HK-2 (cell line): ENCODE results near the gene HSDL2.
"Not testable (repeated sequence)": the region's sequence is repeated elsewhere in the genome, so short reads cannot be mapped to it uniquely, and the experiment has no call there.

Source experiments
- DNase-seq: peaks from one replicate; pipeline ENCODE4 v3.0.0-alpha.2; 2018; ENCODE audit not compliant: unreplicated experiment

The HSDL2 gene

DNA sequence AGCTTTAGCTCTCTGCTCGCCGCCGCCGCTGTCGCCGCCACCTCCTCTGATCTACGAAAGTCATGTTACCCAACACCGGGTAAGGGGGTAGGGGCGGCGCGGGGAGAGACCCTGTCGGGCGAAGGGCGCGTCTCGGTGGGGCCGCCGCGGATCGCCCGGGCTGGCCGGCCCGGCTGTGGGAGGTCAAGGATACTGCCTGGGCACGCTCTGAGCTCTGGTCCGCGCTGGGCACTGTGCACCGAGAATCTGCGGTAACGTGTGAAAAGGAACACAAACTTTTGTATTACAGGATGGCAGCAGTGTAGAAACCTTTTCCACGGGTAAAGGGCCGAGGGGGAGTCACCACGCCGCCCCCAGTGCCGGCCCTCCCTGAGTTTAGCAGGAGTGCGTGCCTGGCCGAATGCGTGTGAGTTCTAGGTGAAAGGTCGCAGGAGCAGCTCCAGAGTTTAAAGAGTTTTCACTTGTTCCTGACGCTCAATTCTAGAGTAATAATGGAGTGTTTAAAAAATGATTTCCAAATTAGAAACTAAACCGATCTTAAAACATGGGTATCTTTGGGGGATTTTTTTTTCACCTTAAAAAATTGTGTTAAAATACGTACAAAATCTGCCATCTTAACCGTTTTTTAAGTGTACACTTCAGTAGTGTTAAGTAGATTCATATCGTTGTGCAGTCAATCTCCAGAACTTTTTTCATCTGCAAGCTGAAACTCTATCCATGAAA, at the start of gene HSDL2:
Gene HSDL2, plus strand, starts transcription at position 7 of the 723 bp plus-strand sequence. Its CDS starts 56 bp downstream, at position 63.
- no peak for DNase-seq

DNA sequence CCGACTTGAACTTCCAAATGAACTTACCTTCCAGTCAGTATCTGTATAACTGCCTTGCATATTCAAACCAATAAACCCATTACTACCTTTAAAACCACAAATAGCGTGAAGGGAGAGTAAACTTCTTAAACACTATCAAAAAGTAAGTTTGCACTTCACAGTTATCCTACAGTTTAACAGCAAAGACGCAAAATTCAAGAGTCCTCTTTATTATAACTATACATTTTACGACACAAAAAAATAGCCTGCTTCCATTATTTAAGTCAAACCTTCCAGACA, 48.3 kb upstream of the HSDL2 start:
- DNase-seq = no peak

DNA sequence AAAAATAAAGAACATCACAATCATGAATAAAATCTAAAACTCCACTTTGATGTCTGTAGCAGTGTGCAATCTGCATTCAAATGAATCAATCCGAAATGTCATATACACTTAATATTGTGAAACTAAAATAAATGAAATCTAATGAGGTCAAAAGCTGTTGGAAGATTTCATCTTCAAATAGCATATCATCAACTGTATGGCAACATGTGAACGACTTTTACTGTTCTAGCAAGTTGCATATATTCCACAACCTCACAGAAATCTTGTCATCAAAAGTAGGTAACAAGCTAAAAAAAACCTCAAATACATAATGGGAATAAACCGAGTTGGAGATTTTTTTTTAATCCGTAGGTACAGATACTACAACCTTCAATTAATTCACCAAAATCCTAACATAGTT, 47.7 kb upstream of the HSDL2 start:
- no peak for DNase-seq

DNA sequence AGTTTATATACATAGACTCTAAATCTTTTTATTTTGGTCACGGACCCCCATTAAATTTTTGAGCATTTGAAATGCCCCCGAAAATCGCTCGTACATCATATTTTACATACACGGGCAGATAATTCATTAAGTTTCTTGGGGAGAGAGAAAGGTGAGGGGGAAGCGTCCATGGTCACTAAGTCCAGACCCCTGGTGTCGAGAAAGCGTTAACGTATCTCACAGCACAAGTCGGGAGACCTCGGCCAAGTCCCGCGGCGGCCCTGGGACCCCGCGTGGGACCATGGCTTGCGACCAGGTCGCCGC, 47.3 kb upstream of the HSDL2 start:
- DNase-seq = no peak

DNA sequence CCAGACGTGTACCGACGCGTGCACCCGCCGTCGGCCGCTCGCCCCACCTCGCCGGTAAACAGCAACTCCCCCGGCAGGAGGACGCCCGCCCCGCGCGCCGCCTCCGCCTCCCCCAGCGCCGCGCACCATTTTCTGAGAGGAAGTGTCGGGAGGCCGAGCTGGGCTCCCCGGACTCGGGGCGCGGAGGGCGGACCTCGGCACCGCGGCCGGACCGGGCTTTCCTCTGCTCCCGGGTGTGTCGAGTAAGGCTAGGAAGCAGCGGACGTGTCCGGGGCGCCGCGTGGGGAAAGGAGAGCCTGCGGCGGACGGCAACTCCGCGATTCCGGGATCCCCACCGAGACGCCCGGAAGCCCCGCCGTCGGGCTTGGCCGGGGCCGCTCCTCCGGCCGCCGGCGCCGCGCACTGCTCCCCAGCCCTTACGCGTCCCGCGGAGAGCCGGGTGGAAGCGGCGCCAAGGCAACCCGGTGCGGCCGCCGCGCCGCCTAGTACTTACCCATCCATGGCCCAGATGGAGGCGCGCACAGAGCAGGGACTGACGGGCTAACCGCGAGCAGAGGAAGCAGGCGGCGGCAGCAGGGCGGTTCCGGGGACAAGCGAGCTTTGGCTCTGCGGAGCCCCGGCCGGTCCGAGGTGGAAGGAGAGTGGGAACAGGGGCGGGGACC, 46.8 kb upstream of the HSDL2 start, which contains the start of gene PTBP3:
Gene PTBP3, minus strand, starts transcription at position 643 of the 662 bp plus-strand sequence. CDS start 35,754 bp downstream, outside the sequence.
- DNase-seq = peak; percentile 81

DNA sequence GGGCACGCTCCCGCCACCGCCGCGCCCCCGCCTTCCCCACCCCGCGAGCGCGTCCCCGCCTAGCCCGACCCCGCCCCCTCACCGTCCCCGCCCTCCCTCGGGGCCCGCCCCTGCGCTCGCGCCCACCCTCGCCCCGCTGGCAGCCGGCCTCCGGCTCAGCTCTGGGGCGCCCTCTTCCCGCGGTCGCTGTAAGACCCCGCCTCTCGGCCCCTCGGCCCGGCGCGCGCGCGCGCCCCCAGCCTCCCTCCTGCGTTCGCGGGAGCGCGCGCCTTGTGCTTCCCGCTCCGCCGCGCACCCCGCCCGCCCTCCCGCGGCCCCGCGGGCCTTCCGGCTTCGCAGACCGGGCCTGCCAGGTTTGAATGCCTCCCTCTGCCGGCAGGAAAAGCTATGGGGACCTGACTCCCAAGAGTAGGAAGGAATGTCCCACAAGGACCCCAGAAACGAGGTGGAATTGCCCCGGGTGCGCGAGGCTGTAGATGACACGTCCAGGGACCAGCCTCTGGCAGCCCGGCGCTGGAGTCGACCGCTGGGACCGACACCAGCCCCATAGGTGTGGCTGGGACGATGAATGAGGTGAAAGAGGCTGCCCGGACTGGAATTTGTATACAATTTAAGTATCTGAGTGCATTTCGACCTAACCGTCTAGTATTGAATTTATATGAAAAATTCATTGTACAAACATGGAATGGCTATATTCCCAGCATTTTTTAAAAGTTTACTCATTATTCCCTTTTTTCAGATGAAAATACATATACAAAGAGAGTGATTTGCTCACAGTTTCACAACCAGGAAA, 46.1 kb upstream of the HSDL2 start:
- DNase-seq = peak; percentile 96

DNA sequence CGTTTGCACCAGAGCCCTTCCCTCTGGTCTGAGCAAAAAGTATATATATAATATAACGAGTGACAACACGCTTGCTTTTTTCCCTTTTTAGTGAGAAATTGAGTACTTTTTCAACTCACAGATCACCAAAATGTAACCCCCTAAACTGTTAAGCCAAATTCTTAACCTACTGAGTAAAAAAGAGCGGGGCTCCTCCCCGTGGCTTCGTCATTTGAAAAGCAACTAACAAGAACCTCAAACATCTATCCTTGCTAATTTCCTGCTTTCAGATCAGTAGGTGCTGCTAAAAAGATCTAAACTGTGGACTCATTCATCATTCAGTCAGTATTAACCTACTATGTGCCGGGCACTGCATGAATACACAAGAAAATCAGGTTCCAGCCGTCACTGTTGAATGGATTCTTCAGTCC, 45.5 kb upstream of the HSDL2 start:
- peak; percentile 18 for DNase-seq

DNA sequence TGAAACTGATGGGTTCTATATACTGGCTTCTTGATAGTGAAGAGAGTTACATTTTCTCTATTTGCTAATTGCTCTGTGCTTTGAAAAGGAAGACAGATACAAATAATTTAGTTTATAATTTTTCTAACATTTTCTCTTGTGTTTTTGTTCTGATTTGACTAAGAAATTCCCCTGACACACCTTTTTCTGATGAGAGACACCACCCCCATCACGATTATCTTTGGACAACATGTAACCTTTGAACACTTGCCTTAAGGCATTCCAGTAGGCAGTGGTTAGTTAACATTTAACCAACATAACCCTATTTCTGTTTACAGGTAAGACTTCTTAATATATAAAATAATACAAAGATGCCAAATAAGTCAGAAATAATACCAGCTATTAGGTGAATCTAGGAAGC, 42.4 kb upstream of the HSDL2 start:
- DNase-seq = no peak

DNA sequence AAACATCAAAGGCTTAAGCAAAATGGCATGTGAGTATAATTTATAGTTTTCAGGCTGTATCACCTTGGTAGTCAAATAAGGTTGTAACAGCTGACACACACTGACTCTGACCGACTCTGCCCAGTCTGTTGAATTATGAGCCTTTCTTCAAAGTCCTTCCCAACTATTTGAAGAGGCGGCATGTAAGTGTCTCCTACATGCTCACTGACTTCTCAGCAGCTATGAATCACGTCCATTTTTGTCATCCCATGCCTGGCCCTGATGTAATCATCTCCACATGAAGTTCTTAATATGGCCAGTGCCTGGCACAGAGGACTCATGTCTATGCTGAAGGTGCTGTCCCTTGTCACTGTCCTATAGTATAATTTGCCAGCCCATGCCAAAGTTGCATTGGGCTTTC, 41.3 kb upstream of the HSDL2 start:
- DNase-seq = peak; percentile 64

DNA sequence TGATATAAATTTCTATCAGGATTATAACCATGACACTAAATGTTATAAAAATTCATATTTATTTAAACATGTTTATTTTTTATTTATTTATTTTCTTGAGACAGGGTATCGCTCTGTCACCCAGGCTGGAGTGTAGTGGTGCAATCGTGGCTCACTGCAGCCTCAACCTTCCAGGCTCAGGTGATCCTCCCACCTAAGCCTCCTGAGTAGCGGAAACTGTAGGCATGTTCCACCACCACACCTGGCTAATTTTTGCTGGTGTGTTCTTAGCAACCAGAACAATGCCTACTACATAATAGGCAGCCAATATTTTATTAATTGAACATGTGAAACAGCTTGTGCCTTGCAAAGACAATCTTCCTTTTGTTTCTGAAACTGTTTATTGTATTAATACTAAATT, 40.0 kb upstream of the HSDL2 start:
- DNase-seq = no peak

DNA sequence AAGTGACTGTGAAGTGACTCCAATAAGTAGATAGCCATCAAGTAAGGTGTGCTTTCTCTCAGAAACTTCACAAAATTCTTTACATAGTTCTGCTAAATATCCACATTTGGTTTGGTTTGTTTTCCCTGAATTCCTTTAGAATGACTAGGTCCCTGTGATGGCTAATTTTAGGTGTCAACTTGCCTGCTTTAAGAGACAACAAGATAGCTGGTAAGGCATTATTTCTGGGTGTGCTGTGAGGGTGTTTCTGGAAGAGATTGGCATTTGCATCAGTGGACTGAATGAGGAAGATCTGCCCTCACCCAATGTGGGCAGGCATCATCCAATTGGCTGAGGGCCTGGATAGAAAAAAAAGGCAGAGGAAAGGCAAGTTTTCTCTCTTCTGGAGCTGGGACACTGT, 38.2 kb upstream of the HSDL2 start:
- peak; percentile 57 for DNase-seq

DNA sequence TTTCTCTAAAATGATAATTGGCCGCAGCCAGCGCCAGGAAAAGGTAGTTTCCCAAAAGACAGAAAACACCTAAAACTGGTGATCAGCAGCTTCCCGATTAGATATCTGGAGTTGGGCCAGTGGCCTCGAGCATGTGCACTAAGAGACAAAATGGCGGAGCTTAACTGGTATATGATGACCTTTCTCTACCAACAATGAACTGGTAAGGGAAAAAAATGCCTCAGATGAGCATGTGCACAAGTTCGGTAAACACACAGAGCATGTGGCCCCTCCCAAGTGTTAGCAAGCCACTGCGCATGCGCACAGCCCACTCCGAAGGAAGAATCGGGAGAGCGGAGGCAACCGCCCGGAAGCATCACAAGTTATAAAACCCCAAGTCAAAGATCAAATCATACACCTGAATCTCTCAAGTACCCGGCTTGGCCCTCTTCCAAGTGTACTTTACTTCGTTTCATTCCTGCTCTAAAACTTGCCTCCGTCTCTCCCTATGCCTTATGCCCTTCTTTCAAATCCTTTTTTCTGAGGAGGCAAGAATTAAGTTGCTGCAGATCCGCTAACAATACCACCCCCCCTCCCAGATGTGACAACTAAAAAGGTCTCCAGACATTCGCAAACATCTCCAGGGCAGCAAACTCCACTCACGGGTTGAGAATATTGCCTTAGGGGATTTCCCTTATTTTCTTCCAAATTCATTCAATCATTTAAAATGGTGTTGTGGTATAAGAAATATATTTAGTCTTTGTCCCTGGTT, 31.5 kb upstream of the HSDL2 start:
- no peak for DNase-seq

DNA sequence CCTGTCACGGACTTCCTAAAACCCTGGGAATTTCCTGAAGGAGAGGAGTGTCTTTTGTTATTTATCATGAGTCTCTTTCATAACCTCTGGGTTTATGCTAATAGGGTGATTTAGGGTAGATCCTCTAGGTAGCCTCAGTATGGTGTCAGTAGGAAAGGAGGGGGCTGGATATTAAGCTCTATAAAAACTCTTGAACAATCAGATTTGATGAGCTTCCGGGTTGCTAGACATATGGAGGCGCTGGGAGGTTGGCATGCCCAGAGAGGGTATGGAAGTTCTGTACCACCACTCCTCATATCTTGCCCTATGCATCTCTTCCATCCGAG, 30.9 kb upstream of the HSDL2 start:
- DNase-seq = no peak

DNA sequence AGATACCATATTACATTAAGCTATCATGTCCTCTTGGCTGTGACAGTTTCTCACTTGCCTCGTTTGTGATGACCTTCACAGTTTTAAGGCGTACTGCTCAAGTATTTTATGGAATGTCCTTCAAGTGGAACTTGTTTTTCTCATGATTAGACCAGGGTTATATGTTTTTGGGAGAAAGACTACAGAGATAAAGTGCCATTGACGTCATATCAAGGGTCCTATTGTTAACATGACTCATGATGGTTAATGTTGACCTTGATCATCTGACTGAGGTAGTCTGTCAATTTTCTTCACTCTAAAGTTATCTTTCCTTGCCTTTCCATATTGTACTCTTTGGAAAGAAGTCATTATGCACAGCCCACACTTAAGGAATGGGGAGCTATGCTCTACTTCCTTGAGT, 28.7 kb upstream of the HSDL2 start:
- no peak for DNase-seq

DNA sequence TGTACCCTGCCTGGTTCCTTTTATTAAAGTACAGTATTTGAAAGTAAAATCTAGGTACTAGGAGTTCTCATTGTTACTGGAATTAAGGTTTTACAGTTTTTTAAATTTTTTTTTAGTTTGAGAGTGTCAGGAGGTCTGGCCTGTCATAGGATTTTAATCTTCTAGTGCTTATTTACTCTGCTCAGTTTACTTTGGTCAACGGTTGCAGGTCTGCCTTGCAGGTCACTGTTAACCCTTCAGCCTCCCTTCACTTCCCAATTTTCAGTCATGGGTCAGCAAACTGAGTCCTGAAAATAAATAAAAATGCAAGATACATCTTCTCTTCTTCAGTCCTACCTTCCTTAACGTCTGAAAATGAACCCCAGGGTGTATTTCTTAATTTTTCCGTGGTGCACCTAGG, 27.7 kb upstream of the HSDL2 start:
- DNase-seq = no peak

DNA sequence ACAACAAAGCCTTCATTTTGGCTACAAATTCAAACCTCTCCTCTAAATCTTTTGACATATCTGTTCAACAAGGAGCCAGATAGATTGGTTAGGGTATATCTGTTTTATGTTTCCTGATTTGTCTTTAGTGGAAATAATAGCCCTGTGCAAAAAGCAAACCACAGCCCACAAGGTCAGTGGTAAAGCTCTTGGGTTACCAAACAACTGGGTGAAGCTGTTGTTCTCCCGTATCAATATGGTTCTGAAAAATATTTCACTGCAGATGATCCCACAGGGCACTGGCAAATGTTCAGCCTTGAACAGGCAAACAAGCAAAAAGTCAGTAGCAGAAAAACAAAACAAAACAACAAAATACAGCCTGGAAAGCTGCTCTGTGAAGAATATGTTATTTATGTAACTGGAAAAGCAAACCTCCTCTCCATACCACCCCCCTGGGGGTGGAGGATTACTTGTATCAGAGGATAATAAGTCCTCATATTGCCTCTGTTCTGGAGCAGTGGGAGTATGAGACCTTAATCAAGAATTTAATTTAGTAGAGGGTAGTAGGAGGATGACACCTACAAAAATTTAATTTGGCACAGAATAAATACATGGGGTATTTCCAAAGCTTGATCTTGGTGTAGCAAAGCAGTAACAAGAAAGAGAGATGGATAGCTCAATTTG, 25.7 kb upstream of the HSDL2 start:
- no peak for DNase-seq

DNA sequence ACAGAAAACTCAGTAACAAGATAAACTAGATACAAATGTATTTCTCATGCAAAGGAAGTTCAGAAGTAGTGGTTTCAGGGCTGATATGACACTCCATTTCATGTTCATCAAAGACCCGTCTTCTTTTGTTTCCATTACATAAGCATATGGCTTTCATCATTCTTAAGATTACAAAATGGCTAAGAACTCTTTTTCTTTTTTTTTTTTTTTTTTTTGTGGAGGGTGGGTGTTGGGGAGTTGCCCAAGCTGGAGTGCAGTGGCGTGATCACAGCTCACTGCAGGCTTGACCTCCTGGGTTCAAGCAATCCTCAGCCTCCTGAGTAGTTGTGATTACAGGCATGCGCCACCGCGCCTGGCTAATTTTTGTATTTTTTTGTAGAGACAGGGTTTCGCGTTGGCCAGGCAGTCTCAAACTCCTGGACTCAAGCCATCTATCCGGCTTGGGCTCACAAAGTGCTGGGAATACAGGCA, 24.4 kb upstream of the HSDL2 start:
- DNase-seq = no peak

DNA sequence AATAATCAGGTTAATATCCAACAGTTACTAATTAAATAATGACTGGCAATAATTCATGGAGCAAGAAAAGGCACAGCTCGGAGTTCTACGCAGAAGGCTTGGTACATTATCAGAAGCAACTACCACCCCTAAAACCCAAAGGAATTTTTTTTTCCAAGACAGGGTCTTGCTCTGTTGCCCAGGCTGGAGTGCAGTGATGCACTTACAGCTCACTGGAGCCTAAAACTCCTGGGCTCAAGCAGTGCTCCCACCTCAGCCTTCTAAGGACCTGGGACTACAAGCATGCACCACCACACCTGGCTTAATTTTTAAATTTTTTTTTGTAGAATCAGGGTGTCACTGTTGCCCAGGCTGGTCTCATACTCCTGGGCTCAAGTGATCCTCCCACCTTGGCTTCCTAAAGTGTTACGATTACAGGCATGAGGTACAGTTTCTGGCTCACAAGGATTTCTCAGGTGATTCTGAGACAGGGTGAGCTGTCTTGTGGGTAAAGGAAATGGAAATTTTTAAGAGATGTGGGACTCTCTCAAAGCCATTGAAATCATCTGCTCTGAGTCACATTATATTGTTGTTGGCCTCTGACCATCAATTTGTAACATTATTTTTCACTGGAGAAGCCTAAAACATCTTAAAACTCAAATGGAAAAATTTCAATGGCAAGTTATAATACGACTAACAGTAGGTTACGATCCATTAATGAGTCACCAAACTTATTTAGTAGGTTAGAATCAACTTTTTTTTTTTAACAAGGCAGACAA, 19.7 kb upstream of the HSDL2 start:
- DNase-seq = peak; percentile 30

DNA sequence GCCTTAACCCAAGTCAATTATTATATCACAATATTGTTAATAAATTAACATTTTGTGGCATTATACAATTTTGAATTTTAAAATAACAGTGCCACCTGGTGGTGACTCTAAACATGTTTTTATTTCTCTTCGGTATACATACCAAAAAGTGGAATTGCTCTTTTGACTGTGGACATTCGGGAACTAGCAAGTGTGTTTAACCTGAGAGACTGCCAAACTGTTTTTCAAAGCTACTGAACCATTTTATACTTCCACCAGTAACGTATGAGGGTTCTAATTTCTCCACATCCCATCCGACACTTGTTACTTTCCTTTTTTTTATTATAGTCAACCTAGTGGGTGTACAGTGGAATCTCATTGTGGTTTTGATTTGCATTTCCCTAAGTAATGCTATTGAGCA, 18.3 kb upstream of the HSDL2 start:
- DNase-seq = no peak

DNA sequence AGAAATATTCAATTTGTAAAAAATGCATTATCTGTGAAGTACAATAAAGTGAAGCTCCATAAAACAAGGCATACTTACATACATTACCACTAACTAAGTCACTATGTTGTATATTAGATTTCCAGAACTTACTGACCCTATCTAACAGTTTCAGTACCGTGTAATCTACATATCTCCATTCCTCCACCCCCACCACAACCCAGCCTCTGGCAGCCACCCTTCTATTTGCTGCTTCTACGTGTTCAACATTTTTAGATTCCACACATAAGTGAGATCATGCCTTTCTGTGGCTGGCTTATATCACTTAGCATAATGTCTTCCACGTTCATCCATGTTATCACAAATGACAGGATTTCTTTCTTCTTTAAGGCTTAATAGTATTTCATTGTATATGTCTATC, 15.1 kb upstream of the HSDL2 start:
- DNase-seq = no peak

DNA sequence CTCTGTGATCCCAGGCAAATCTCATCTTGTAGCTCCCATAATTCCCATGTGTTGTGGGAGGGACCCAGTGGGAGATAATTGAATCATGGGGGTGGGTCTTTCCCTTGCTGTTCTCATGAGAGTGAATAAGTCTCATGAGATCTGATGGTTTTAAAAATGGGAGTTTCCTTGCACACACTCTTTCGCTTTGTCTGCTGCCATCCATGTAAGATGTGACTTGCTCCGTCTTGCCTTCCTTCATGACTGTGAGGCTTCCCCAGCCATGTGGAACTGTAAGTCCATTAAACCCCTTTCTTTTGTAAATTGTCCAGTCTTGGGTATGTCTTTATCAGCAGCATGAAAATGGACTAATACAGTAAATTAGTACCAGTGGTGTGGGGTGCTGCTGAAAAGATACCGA, 14.7 kb upstream of the HSDL2 start:
- not testable (repeated sequence) for DNase-seq
